GM19467 (cell line): ENCODE data around the gene SSMEM1.
"Not testable (repeated sequence)": the region's sequence is repeated elsewhere in the genome, so short reads cannot be mapped to it uniquely, and the experiment has no call there.

Experiments
- ATAC-seq: cut with Tn5 transposase; IDR thresholded peaks from one replicate; pipeline ENCODE4 v1.9.1; 2021; ENCODE audit warnings: mild to moderate bottlenecking, moderate library complexity; ENCODE audit not compliant: unreplicated experiment

Gene SSMEM1

DNA sequence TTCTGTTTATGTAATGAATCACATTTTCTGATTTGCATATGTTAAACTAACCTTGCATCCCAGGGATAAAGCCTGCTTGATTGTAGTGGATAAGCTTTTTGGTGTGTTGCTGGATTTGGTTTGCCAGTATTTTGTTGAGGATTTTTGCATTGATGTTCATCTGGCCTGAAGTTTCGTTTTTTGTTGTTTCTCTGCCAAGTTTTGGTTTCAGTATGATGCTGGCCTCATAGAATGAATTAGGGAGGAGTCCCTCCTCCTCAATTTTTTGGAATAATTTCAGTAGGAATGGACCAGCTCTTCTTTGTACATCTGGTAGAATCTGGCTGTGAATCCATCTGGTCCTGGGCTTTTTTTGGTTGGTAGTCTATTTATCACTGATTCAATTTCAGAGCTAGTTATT, 35.8 kb downstream of the SSMEM1 start:
- ATAC-seq = not testable (repeated sequence)

DNA sequence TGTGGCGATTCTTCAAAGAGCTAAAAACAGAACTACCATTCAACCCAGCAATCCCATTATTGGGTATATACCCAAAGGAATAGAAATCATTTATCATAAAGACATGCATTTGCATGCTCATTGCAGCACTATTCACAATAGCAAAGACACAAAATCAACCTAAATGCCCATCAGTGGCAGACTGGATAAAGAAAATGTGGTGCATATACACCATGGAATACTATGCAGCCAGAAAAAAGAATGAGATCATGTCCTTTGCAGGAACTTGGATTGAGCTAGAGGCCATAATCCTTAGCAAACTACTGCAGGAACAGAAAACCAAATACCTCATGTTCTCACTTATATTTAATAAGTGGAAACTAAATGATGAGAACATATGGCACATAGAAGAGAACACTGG, 38.8 kb downstream of the SSMEM1 start:
- not testable (repeated sequence) for ATAC-seq

DNA sequence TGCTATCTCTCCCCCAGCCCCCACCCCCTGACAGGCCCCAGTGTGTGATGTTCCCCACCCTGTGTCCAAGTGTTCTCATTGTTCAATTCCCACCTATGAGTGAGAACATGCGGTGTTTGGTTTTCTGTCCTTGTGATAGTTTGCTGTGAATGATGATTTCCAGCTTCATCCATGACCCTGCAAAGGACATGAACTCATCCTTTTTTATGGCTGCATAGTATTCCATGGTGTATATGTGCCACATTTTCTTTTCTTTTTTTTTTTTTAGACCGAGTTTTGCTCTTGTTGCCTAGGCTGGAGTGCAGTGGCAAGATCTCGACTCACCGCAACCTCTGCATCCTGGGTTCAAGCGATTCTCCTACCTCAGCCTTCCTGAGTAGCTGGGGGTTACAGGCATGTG, 41.2 kb downstream of the SSMEM1 start:
- not testable (repeated sequence) for ATAC-seq

DNA sequence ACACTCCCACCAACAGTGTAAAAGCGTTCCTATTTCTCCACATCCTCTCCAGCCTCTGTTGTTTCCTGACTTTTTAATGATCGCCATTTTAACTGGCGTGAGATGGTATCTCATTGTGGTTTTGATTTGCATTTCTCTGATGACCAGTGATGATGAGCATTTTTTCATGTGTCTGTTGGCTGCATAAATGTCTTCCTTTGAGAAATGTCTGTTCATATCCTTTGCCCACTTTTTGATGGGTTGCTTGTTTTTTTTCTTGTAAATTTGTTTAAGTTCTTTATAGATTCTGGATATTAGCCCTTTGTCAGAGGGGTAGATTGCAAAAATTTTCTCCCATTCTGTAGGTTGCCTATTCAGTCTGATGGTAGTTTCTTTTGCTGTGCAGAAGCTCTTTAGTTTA, 42.0 kb downstream of the SSMEM1 start:
- not testable (repeated sequence) for ATAC-seq

DNA sequence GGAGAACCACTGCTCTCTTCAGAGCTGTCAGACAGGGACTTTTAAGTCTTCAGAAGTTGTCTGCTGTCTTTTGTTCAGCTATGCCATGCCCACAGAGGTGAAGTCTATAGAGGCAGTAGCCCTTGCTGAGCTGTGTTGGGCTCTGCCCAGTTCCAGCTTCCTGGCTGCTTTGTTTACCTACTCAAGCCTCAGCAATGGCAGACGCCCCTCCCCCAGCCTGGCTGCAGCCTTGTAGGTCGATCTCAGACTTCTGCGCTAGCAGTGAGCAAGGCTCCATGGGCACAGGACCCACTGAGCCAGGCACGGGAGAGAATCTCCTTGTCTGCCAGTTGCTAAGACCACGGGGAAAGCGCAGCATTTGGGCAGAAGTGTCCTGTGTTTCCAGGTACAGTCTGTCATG, 46.9 kb downstream of the SSMEM1 start:
- ATAC-seq = no peak

DNA sequence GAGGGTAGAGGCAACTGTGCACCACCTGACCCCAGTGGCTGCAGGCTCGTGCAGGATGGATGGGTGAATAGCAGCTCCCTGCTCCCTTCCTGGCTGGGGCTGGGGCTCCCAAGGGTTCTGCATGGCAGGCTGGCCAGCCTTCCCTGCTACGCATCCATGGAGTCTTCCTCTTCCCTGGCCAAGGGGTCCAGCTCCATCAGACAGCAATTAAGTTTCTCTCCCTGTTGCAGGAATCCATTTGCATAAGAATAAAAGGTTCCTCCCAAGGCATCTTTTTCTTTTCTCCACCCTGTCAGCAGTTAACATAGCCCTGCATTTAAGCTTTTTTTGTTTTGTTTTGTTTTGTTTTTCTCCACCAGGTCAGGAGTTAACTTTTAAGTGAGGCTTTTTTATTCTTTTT, 49.0 kb downstream of the SSMEM1 start:
- ATAC-seq = no peak

DNA sequence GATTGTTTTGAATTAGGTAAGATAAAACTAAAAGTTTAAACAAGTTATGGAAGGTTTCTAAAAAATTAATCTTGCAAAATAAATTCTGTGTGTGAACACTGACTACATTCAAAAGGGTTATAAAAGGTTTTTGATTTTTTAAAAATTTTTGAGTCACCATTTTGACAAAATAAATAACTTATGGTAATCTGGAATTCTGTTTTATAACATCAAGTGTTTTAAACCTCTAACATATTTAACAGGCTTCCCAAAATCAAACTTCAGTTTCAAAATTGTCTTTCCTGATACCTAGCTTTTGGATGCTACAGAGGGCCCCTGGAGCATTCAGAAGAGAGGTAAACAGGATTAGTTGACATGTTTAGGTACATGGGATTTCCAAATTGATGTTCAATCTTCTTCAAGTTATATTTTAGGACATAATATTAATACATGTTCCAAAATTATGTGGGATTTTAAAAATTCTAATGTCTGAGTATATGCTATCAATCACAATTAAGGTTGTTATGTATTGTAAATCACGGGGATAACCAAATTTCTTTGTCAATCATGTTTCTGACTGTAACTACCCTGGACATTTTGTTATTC, 50.9 kb downstream of the SSMEM1 start:
- no peak for ATAC-seq

DNA sequence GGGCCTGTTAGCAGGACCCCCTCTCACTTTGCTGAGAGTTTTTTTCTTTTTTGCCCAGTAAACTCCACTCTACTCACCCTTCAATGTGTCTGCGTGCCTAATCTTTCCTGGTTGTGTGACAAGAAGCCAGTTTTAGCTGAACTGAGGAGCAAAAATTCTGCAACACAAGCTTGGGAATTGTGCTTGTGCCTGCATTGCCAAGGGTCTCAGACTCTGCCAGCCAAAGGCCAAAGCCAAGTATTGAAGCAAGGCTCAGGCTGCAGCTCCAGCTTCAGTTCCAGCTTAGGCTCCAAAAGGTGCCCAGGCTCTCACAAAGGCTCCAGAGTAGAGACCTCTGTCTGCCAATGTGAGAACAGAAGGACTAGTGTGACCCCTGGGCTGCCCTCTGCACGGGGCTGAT, 54.8 kb downstream of the SSMEM1 start:
- no peak for ATAC-seq

DNA sequence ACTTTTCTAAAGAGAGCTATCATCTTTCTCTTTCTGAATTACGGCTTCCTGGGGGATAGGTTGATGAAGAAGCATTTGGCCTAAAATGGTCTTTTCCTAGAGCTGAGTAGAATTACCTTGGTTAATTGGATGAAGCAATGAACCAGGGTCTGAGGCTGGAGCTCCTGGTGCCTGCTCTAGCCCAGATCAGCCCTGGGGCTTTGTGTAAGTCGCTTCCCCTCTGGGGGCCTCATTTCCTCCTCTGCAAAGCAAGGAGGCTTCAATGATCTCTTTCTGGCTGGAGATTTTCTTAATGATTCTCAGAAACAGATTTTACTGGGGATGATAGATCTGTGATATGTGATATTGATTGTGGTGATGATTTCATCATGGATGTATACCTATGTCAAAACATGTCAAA, 55.5 kb downstream of the SSMEM1 start:
- no peak for ATAC-seq
